Middle frontal gyrus (tissue), 1 donor: ENCODE measurements around the gene MAPK13.
"Not testable (repeated sequence)": the region's sequence is repeated elsewhere in the genome, so short reads cannot be mapped to it uniquely, and the experiment has no call there.

Experiments
- DNase-seq: peaks from one replicate; pipeline ENCODE4 v3.0.0-alpha.2; 2015; ENCODE audit warnings: low spot score; ENCODE audit errors: extremely low spot score

The MAPK13 gene

GRCh38 chr6:36127462-36128016 lies 2.8 kb upstream of the MAPK13 start:
- DNase-seq, result no peak

- no peak for DNase-seq
Observed at GRCh38 chr6:36128073-36128472, 2.2 kb upstream of the MAPK13 start.

GRCh38 chr6:36128793-36129192 lies 1.5 kb upstream of the MAPK13 start:
- DNase-seq, result no peak

- not testable (repeated sequence) for DNase-seq
Observed at GRCh38 chr6:36129334-36129733, 979 bp upstream of the MAPK13 start.

GRCh38 chr6:36130667-36131510 lies 576 bp downstream of the MAPK13 start:
- DNase-seq, result no peak

GRCh38 chr6:36131511-36132245 lies 1.4 kb downstream of the MAPK13 start:
- DNase-seq, result no peak

GRCh38 chr6:36132246-36132895 lies 2.1 kb downstream of the MAPK13 start:
- no peak for DNase-seq

- no peak for DNase-seq
Observed at GRCh38 chr6:36133148-36133547, 2.8 kb downstream of the MAPK13 start.

GRCh38 chr6:36133912-36134311 lies 3.6 kb downstream of the MAPK13 start:
- DNase-seq, result no peak

GRCh38 chr6:36135053-36135731 lies 4.9 kb downstream of the MAPK13 start:
- DNase-seq, result no peak

GRCh38 chr6:36136034-36136433 lies 5.7 kb downstream of the MAPK13 start:
- no peak for DNase-seq

- no peak for DNase-seq
Observed at GRCh38 chr6:36136551-36136950, 6.2 kb downstream of the MAPK13 start.

- no peak for DNase-seq
Observed at GRCh38 chr6:36138667-36139066, 8.4 kb downstream of the MAPK13 start.

GRCh38 chr6:36139431-36139830 lies 9.1 kb downstream of the MAPK13 start:
- DNase-seq, result no peak

- peak; percentile 60 for DNase-seq
Observed at GRCh38 chr6:36139991-36140710, 9.8 kb downstream of the MAPK13 start.

GRCh38 chr6:36141091-36141490 lies 10.8 kb downstream of the MAPK13 start:
- no peak for DNase-seq

GRCh38 chr6:36141961-36142360 lies 11.6 kb downstream of the MAPK13 start:
- no peak for DNase-seq

GRCh38 chr6:36142971-36143838 lies 12.9 kb downstream of the MAPK13 start:
- no peak for DNase-seq

GRCh38 chr6:36145495-36145894 lies 15.2 kb downstream of the MAPK13 start:
- no peak for DNase-seq

GRCh38 chr6:36147294-36147693 lies 17.0 kb downstream of the MAPK13 start:
- DNase-seq, result no peak
